ENCODE results near the gene TMEM203.
A peak's percentile ranks its signal among the peaks of the same experiment; 100 is the strongest.
"Not testable (repeated sequence)": the region's sequence is repeated elsewhere in the genome, so short reads cannot be mapped to it uniquely, and the experiment has no call there.

Gene TMEM203

DNA sequence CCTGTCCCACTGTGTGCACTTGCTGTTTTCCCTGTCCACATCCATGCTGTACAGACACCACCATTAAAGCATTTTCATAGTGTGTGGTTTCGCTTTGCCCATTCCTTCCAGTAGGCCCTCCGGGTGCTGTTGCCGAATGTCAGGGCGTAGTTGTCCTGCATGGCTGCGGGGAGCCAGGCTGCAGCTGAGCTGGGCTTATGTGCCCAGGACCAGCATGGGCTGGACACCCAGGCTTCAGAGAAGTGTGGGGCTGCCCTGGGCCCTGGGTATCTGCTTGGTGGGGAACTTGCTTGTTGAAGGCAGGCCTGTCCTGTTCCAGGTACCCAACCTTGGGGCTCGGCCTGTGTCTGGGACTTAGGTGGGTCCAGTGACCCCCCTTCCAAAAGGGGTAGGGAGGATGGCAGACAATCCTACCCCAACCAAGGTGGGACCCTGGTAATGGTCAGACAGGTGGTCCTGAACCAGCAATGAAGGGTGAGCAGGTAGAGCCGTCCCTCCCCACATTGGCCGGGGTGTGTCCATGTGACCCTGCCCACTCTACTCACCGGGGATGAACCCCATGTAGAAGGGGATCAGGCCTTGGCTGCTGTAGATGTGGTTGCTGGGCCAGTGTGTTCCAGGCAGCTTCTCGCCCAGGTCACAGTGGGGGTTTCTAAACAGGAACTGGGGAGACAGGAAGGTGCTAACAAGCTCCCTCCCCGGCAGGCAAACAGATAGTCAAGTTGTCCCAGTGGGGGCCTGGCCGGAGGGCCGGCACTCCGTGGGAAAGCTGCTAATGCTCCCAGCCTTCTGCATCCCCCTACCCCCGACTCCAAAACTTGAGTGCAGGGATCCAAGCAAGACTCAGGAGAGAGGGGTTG is 38.4 kb upstream of the TMEM203 start:
- no peak for DNase-seq (ENCODE audit: low read depth)
- TF ChIP-seq, protein P1, sequence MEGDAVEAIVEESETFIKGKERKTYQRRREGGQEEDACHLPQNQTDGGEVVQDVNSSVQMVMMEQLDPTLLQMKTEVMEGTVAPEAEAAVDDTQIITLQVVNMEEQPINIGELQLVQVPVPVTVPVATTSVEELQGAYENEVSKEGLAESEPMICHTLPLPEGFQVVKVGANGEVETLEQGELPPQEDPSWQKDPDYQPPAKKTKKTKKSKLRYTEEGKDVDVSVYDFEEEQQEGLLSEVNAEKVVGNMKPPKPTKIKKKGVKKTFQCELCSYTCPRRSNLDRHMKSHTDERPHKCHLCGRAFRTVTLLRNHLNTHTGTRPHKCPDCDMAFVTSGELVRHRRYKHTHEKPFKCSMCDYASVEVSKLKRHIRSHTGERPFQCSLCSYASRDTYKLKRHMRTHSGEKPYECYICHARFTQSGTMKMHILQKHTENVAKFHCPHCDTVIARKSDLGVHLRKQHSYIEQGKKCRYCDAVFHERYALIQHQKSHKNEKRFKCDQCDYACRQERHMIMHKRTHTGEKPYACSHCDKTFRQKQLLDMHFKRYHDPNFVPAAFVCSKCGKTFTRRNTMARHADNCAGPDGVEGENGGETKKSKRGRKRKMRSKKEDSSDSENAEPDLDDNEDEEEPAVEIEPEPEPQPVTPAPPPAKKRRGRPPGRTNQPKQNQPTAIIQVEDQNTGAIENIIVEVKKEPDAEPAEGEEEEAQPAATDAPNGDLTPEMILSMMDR (conservative IDR thresholded peaks at IDR 0.05; ENCODE audit: low read depth, low read length), result no peak
- no peak overlapping the region for H3K4me3 ChIP-seq (ENCODE audit: low read length)

DNA sequence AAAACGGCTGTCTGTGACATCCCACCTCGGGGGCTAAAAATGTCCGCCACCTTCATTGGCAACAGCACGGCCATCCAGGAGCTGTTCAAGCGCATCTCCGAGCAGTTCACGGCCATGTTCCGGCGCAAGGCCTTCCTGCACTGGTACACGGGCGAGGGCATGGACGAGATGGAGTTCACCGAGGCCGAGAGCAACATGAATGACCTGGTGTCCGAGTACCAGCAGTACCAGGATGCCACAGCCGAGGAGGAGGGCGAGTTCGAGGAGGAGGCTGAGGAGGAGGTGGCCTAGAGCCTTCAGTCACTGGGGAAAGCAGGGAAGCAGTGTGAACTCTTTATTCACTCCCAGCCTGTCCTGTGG is 37.8 kb upstream of the TMEM203 start:
- not testable (repeated sequence) for DNase-seq (ENCODE audit: low read depth)
- peak overlapping the region; percentile 77 for H3K4me3 ChIP-seq (ENCODE audit: low read length)

DNA sequence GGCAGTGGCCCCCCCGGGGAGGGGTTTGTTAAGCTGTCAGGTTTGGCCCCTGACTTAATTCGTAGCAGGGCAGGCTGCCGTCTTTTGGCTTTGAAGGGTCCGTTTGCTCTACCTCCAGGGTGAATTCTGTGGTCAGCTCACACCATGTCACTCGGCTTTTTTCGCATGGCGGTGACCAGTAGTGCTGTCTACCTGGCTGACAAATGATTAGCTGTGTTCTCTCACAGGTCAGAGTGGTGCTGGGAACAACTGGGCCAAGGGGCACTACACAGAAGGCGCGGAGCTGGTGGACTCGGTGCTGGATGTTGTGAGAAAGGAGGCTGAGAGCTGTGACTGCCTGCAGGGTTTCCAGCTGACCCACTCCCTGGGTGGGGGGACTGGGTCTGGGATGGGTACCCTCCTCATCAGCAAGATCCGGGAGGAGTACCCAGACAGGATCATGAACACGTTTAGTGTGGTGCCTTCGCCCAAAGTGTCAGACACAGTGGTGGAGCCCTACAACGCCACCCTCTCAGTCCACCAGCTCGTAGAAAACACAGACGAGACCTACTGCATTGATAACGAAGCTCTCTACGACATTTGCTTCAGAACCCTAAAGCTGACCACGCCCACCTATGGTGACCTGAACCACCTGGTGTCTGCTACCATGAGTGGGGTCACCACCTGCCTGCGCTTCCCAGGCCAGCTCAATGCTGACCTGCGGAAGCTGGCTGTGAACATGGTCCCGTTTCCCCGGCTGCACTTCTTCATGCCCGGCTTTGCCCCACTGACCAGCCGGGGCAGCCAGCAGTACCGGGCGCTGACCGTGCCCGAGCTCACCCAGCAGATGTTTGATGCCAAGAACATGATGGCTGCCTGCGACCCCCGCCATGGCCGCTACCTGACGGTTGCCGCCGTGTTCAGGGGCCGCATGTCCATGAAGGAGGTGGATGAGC is 37.1 kb upstream of the TMEM203 start:
- TF ChIP-seq, protein P1 (conservative IDR thresholded peaks at IDR 0.05; ENCODE audit: low read depth, low read length), result no peak
- no peak for DNase-seq (ENCODE audit: low read depth)
- H3K4me3 ChIP-seq (ENCODE audit: low read length), result peak overlapping the region; percentile 77

DNA sequence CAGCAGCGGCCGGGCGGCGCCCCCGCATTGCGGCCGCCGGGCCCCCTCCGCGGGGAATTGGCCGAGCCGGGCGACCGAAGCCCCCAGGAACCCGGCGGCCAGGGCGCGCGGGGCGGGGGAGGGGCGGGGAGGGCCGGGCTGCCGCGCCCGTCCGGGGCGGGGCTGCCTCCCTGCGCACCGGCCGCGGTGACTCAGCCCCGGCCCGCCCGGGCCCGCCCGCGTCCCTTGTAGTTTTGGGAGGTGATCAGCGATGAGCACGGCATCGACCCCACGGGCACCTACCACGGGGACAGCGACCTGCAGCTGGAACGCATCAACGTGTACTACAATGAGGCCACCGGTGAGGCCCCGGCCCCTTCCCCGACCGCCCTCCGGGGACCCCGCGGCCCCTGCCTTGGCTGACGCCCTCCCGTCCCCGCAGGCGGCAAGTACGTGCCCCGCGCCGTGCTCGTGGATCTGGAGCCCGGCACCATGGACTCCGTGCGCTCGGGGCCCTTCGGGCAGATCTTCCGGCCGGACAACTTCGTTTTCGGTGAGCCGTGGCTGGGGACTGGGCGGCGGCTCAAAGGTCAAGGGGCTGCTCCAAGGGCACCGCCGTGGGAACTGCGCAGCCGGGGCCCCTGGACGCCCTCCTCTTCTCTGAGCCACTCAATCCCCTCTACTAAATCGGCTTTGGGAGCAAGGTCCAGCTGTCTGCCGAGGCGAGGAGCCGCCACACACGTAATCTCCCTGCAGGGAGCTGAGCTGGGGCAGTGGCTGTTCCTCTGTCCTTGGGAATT is 36.2 kb upstream of the TMEM203 start:
- no peak for DNase-seq (ENCODE audit: low read depth)
- peak overlapping the region; percentile 77 for H3K4me3 ChIP-seq (ENCODE audit: low read length)
- TF ChIP-seq, protein P1 (conservative IDR thresholded peaks at IDR 0.05; ENCODE audit: low read depth, low read length), result no peak

DNA sequence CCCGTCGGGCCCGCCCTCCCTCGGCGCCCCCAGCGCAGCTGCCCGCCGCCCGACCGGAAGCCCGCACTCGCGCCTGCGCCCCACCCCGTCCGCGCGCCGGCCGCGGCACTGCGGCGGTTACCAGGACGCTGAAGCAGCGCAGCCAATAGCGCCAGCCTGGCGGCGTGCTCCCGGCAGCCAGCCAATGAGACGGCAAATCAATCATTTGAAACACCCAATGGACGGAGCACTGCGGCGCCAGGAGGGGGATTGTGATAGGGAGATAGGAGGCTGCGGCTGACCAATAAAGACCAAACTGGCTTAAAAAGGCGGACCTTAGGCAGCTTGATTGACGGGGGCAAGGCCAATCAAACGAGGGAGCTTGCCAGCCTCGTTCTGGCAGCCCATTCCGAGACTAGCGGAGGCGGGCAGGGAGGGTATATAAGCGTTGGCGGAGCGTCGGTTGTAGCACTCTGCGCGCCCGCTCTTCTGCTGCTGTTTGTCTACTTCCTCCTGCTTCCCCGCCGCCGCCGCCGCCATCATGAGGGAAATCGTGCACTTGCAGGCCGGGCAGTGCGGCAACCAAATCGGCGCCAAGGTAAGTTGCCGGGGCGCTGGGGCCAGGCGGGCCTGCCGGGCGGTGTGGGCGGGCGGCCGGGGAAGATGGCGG is 35.5 kb upstream of the TMEM203 start, which contains the start of gene TUBB4B:
Gene TUBB4B, plus strand, starts transcription at position 447 of the 649 bp plus-strand sequence. Its CDS starts 74 bp downstream, at position 521.
- DNase-seq (ENCODE audit: low read depth), result peak; percentile 99
- peak within 1 kb of the TSS; percentile 77 for H3K4me3 ChIP-seq (ENCODE audit: low read length)
- TF ChIP-seq, protein P1 (conservative IDR thresholded peaks at IDR 0.05; ENCODE audit: low read depth, low read length), result no peak

DNA sequence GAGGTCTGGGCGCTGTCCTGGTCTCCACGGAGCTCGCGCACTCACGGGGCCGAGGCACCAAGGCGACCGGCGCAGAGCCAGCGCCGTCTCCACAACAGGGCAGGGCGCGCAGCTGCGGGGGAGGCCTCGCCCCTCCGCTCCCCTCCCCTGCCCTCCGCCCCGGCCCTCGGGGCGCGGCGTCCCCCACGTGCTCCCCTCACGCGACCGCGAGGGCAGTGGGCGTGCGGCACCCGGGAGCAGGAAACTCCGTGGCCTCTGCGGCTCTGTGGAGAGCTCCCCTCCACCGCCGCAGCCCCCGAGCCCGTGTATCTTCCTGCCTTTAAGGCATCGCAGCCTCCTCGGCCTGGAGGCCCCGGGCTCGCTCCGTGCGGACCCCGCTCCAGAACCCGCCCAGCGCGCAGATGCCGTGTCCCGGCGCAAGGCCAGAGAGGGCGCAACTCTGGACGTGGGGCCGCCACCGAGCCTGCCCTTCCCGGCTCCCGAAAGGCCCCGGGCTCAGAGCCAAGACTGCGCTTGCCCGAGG is 34.9 kb upstream of the TMEM203 start:
- TF ChIP-seq, protein P1 (conservative IDR thresholded peaks at IDR 0.05; ENCODE audit: low read depth, low read length), result no peak
- peak overlapping the region; percentile 55 for H3K4me3 ChIP-seq (ENCODE audit: low read length)
- no peak for DNase-seq (ENCODE audit: low read depth)

DNA sequence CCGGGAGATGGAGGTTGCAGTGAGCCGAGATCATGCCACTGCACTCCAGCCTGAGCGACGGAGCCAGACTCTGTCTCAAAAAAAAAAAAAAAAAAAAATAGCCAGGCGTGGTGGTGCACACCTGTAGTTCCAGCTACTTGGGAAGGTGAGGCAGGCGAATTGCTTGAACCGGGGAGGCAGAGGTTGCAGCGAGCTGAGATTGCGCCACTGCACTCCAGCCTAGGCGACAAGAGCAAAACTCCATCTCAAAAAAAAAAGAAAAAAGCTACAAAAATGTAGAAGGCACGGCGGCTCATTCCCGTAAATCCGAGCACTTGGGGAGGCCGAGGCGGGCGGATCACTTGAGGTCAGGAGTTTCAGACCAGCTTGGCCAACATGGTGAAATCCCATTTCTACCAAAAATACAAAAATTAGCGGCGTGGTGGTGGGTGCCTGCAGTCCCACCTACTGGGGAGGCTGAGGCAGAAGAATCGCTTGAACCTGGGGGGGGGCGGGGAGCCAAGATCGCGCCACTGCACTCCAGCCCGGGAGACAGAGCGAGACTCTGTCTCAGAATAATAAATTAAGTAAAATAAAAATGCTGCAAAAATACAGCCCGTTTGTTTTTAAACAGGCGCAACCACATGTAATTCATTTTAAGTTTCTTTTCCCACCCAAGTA is 34.2 kb upstream of the TMEM203 start:
- peak overlapping the region; percentile 55 for H3K4me3 ChIP-seq (ENCODE audit: low read length)
- not testable (repeated sequence) for DNase-seq (ENCODE audit: low read depth)
